ENCODE measurements around the gene RBMS3.

Gene RBMS3

DNA sequence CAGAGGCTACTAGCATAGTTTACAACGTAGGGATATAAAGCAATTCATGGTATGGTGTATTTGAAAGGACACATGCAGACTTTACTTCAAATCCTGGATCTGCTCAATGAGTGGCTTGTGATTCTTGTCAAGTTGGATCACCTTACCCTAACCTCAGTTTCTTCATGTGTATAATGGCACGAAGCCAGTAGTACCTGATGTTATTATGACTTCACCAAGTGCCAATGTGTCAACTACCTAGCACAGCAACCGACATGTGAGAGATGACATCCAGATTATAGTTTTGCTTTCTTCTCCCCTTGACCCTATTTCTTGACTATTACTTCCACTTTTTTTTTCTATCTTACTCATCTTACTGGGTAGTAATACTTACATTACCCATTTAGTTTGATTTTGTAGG is 304.5 kb downstream of the RBMS3 start:
- DNase-seq = no peak

- no peak for DNase-seq
Observed at GRCh38 chr3:29587340-29587739, 306.5 kb downstream of the RBMS3 start.

GRCh38 chr3:29590012-29590411 is 309.1 kb downstream of the RBMS3 start:
- DNase-seq = no peak

DNA sequence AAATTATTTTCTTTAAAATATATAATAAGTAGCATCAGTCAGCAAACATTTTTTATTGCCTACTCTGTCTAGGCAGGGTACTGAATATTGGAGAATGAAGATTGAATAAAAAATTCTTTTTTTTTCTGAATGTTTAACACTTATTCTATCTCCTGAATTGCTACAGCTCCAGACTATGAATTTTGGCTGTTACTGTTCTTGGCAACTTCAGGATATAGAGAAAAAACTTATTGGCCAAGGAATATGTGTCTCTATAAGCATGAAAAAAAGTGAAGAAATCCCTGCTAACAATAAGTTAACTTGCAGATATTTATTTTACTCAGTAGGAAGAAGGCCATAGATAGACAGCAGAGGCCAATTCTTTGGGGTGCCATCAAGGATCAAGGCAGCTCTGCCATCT is 309.6 kb downstream of the RBMS3 start:
- no peak for DNase-seq

DNA sequence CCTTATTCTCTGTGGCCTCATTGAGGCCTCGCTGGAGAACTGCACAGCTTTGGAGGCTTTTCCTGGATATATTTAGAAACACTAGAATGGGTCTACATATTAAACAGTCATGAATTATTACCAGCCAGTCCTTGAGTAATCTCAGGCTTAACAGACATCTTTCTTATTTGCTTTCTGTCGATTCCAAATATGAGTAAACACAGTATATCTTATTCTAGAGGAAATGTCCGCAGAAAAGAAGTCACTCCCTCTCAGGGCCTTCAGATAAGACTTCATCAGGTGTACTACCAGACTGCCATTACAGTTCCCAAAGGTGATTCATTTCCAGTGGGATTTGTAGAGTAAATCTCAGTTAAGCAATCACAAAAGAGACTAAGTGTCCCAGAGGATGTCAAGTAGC is 310.7 kb downstream of the RBMS3 start:
- DNase-seq = no peak

- DNase-seq = no peak
Observed at GRCh38 chr3:29593802-29594201, 312.9 kb downstream of the RBMS3 start.

DNA sequence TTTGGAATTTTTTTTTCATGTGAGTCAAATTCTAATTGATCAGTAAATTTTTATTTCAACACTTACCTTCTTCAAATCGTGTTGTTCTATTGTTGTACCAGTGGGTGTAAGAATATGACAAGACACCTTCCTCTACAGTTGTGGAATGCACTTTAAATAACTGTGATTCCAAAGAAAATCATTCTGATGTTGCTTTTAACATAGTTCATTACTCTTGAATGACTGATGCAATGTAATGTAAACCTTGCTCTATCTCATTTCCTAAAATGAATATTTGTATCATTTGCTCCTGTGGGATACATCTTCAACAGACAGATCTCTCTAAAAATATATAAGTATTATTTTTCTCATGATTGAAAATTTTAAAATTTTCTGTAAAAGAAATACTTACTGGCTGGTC is 313.4 kb downstream of the RBMS3 start:
- DNase-seq = no peak

DNA sequence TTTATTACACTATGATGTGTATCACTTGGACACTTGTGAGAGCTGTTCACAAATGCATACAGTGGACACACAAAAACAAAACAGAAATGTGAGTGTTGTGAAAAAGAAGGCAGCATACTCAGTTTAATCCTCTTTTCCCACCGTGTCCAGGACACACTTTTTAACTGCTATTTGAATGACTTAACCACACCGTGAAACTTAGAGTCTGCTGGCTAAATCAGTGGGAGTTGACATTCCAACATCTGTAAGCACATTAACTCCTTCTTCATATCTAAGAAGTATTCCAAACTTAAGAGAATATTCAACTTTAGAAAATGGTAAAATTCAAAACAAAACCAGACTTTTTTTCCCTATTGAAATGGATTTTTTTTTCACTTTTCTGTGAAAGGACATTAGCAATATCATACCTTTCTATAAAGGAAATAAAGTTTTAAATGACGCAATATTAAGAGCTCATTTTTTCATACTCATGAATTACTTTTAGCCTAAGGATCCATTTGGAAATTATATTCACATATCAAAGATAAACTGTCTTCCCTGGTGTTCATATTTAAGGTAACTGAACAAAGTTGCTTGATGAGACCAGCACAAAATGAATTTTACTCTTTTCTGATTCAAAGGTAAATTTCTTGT is 316.6 kb downstream of the RBMS3 start:
- no peak for DNase-seq

GRCh38 chr3:29601861-29602585 is 321.2 kb downstream of the RBMS3 start:
- DNase-seq = no peak

GRCh38 chr3:29605845-29606244 is 325.0 kb downstream of the RBMS3 start:
- DNase-seq = no peak

DNA sequence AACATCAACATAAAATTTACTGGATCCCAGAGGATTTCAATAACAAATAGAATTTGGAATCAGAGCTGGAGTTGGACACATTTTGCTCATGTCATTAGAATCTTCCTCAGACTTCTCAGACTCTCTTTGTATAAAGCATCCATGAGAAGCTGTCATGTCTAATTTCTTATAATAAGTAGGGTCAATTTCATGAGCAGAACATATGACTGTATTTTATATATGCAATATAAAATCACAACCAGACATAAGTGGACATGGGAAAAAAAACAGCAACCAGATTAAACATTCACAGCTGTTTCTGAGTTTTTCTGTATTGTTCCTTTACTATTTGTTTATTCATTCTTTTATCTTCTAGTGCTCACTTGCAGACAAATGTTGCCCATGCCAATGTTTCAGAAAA is 325.5 kb downstream of the RBMS3 start:
- DNase-seq = no peak

GRCh38 chr3:29608414-29609327 is 327.8 kb downstream of the RBMS3 start:
- no peak for DNase-seq

DNA sequence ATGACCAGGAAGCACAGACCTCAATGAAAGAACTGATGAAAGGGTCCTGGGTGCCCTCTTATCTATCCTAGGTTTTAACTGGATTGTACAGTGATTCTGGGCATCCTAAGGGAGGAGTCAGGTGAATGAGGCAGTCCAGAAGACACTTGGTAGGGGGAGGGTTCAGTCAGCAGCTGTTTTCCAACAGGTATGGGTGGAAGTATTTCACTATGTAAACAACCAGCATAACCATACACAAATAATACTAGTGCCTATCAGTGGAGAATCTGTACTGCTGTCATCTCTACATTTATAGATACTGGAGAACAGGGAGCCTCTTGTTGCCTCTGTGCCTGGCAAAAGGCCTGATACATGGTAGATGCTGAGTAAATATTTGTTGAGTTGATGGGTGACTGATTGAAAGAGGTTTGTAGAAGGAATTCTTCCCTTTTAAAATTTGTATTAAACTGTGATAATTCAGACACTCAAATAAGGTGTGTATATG is 328.5 kb downstream of the RBMS3 start:
- no peak for DNase-seq

DNA sequence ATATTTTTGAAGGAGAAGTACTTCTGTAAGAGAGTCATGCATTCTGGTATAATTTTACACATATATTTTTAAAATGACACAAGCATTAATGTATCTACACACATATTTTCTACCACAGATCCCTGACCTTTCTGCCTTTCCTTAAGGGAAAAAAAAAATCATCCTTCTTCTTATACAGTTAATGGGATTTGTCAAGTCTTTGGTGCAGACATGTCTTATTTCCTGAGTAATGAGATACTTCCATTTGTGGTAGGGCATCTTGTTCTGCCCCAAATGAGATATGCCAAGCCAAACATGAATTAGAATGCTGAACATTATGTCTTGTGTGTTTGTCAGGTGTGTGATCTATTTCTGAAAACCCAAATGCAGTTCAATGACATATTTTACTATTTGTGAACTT is 329.9 kb downstream of the RBMS3 start:
- DNase-seq = no peak

DNA sequence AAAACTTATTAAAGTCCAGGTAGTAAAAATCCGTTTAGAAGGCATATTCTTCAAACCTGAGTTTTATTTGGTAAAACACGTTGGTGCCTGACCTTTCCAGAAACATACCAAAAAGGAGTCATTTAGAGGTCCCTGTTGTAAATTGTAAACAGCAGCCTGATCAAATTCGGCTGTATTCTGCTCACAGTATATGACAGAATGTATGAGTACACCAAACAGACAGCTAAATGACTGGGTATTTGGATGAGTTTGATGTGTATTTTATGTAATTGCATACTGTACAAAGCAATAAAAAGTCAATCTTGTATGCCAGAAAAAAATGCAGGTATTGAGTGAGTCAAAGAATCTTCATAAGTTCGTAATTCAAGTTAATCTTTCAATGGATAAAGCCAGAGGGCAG is 330.4 kb downstream of the RBMS3 start:
- no peak for DNase-seq

GRCh38 chr3:29612536-29612935 is 331.7 kb downstream of the RBMS3 start:
- DNase-seq = no peak

GRCh38 chr3:29614954-29615353 is 334.1 kb downstream of the RBMS3 start:
- DNase-seq = no peak

DNA sequence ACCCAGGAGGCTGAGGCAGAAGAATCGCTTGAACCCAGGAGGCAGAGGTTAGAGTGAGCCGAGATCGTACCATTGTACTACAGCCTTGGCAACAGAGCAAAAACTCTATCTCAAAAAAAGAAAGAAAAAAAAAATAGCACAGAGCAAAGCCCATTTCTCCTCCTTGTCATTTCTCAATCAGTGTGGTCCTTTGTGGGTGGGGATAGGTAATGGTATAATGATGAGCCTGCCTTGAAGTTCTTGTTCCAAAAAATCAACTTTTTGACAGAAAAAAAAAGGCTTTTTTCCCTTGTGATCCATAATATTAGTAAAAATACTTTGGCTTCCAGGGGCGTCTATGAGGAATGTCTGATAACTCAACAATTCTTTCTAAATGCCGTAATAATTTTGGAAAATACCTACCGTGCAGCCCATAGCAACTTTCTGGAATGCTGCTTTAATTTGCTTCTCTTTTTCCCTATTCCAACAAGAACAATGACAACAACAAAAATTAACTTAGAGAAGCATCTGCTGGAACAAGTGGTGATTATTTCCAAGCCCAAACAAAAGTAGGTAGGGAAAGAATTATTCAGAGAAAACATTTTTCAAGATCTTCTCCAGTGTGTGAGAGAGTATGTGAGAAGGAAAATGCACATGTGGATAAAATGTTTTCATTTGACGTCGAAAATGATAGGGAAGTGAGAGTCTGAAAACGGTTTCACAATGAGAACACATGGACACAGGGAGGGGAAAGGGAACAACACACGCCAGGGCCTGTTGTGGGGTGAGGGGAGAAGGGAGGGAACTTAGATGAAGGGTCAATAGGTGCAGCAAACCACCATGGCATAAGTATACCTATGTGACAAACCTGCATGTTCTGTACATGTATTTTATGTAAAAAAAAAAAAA is 337.8 kb downstream of the RBMS3 start:
- peak in 2 of 14 donors; percentile 1 to 3 for DNase-seq

GRCh38 chr3:29619676-29620075 is 338.8 kb downstream of the RBMS3 start:
- DNase-seq = no peak

DNA sequence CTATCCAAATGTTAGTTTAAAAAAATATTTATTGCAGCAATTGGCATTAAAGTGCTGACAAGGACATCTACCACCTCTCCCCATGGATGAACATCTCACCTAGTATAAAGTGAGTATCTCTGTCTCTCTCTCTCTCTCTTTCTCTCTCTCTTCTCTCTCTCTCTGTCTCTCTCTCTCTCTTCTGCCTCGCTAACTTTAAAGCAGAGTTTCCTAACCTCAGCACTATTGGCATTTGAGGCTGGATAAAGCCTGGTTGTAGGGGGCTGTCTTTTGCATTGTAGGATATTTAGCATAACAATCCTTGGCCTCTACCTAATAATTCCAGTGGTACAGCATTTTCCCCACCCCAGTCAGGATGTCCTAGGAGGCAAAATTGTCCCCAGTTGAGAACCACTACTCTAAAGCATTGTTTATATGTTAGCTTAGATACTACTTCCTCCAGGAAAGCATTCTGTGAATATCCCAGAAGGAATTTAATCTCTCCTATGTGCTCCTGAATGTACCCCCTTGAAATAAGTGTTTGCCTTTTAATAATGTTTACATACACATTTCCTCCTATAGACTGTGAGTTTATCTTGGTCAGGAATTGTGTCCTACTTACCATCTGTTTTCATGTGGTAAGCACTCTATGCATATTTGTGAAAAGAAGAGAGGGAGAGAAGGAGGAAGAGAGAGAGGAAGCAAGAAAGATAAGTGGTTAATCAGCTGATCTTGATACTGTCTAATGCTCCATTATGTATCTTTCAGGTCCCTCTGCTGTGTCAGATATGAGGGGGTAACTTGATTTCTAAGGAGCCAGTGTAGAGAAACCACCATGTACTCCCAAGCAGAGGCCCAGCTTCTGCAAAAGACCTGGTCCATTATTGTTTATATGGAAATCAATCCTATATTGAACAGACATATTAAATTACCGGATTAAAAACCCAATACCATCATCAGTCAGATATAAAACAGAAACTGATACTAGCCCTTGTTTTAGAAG is 346.6 kb downstream of the RBMS3 start:
- no peak for DNase-seq

DNA sequence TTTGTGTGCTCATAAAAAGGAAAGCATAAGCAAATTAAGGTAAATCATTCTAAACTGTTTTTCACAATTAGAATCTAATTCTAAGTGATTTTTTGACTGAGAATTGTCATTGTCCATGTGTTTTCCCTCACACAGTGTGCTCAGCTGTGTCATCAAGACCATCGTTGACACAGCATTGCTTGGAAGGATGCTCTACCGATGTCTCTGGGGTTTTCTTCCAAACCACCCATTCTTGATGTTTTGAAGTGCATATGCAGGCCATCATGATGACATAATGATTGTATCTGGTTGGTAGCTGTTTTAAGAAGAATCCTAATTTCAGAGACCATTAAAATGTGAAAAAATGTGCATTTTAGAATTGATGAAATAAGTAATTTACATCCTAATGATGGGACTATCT is 347.9 kb downstream of the RBMS3 start:
- DNase-seq = no peak

Data from C1 segment of cervical spinal cord (tissue), 14 donors.